Esophagus muscularis mucosa (tissue), 3 donors: ENCODE results near the gene ZNF598.
"Not testable (repeated sequence)": the region's sequence is repeated elsewhere in the genome, so short reads cannot be mapped to it uniquely, and the experiment has no call there.

Experiments used
- EP300 ChIP-seq: sonication (generic); formaldehyde crosslinking; IDR thresholded peaks from one replicate; pipeline ENCODE4 v1.6.1; 2017; ENCODE audit warnings: antibody characterized with exemption
- TF ChIP-seq, protein P1 (sequence below), 3 experiments: fragments of 200-600 bp in 2 of 3; fragments of 450-650 bp in 1 of 3; sonication (generic) in 2 of 3; IDR thresholded peaks; one replicate each; pipeline ENCODE4 v1.5.1; 2017 to 2019; ENCODE audit warnings: antibody characterized with exemption in 3 of 3, mild to moderate bottlenecking in 2 of 3, moderate library complexity in 1 of 3

DNA sequence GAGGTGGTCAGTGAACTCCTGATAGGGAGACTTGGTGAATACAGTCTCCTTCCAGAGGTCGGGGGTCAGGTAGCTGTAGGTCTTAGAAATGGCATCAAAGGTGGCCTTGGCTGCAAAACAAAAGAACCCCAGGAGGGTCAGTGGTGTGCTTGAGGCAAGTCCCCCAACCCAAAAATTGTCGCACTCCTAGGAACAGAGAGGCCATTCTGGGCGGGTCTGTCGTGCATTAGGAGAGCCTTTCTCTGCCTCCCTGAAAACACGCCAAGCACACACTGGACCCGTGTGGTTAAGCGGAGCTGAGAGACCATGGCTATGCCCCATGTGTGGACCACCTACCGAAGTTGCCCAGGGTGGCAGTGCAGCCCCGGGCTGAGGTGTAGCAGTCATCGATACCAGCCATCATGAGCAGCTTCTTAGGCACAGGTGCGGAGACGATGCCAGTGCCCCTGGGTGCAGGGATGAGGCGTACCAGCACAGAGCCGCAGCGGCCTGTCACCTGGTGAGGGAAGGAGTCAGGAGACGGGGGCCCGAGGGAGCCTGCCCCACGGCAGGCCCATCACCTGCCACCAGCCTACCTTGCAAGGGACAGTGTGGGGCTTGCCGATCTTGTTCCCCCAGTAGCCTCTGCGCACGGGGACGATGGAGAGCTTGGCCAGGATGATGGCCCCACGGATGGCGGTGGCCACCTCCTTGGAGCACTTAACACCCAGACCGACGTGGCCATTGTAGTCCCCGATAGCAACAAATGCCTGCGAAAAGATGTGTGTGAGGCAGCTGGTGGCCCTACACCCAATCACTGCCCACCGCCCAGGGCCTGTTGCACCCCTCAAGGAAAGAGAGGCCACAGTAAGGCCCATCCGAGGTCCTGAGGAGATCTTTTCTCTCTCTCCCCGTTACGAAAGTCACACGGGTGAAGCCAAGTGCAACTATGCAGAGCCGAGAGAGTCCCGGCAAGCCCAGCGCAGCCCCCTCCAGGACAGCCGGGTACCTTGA is 47.2 kb downstream of the ZNF598 start:
- TF ChIP-seq, protein P1, sequence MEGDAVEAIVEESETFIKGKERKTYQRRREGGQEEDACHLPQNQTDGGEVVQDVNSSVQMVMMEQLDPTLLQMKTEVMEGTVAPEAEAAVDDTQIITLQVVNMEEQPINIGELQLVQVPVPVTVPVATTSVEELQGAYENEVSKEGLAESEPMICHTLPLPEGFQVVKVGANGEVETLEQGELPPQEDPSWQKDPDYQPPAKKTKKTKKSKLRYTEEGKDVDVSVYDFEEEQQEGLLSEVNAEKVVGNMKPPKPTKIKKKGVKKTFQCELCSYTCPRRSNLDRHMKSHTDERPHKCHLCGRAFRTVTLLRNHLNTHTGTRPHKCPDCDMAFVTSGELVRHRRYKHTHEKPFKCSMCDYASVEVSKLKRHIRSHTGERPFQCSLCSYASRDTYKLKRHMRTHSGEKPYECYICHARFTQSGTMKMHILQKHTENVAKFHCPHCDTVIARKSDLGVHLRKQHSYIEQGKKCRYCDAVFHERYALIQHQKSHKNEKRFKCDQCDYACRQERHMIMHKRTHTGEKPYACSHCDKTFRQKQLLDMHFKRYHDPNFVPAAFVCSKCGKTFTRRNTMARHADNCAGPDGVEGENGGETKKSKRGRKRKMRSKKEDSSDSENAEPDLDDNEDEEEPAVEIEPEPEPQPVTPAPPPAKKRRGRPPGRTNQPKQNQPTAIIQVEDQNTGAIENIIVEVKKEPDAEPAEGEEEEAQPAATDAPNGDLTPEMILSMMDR (IDR thresholded peaks at IDR 0.05), result not testable (repeated sequence)
- TF ChIP-seq EP300, result not testable (repeated sequence)
